IPS-11a (cell line): Measurements from ENCODE around the gene KIAA0232.

Experiments
- H3K4me3 ChIP-seq: one replicate; pipeline ENCODE4 v1.5.1; 2013; ENCODE audit warnings: low read depth, low read length, control low read depth

KIAA0232 gene

DNA sequence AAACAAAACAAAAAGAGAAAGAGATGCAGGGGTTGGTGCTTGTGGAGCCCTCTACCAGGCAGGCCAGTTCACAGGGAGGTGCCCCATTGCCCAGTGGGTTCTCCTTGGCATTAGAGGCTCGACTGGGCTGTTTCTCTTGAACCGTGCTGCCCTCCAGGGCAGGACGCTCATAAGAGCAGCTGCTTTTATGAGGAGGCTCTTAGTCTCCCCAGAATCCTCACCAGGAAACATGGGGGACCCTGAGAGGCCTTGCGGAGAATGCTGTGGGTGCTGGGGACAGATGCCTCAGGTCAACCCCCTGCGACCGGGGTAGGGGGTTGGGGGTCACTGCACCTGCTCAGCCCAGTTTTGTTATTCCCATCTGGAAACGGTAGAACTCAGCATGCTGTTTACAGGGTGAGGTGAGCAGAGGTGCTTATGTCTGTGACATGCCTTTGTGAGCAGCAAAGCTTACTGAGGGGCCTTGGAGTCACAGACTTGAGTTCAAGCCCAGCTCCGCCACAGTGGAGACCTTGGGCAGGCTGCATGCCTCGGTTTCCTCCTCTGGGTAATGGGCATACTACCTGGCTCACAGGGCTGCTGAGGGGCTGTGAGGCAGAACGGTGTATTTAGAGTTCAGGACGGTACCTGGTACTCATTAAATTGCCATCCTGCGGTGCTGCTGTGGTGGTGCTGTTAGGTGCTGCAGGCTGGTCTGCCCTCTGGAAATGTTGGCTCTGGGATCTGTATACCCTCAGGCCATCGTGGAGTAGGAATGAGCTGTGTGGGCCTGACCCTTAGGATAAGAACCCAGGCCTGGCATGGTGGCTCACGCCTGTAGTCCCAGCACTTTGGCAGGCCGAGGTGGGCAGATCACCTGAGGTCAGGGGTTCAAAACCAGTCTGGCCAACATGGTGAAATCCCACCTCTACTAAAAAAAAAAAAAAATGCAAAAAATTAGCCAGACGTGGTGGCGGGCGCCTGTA lies 132.8 kb downstream of the KIAA0232 start:
- H3K4me3 ChIP-seq = no peak overlapping the region

DNA sequence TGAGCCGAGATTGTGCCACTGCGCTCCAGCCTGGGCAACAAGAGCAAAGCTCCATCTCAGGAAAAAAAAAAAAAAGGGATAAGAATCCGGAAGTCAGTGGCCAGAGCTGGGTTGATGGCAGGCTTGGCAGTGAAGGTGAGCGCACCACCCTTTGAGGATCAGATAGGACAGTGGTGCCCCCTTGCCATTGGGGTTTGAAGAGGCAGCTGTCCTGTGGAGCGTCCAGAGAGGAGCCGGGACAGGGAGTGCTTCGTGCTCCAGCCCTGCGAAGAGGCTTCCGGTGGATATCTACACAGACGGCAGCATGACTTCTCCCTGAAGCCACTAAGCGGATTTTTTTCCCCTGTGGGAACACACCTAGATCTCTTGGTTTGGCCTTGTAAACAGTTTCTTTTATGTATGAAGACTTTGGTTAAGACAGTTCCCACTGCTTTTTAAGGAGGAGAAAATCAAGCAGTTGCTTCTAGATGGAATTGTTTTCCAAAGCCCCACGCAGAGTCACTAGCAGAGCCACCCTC lies 133.6 kb downstream of the KIAA0232 start:
- no peak overlapping the region for H3K4me3 ChIP-seq

DNA sequence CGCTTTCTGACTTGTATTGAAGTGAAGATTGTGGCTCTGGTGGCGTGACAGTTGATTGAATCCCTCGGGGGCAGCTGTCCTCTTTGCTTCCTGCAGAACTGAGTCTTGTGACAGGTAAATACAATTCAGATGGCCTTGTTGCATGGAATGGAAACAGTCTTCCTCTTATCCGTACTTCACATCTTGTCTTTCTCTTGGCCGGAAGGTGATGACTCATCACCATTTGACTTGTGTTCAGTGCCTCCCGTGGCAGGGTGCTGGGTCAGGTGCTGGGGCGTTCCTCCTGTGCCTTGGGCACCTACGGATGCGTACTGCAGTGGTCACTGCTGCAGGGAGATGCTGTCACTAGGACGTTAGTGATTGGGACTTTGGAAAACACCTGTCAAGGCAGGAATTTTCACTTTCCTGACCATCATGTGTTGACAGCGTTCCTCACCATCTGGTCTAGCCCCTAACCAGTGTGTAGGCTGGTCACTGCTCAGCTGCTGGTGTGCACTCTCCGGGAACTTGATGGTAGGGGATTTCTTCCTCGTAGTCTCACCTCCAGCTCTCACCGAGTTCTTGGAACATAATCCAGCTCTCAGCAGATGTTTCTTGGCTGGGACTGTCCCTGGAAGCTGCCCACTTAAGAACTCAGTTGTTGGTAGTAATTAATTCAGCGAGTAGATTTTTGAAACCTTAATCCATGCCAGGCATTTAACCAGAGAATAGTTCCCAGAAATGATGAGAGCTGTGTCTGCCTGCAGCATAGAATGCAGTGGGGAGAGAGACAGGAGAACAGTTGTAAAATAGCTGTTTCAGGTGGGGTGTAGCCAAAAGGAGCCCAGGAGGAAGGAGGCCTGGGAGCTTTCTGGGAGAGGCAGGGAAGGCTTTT lies 134.3 kb downstream of the KIAA0232 start:
- H3K4me3 ChIP-seq = no peak overlapping the region

DNA sequence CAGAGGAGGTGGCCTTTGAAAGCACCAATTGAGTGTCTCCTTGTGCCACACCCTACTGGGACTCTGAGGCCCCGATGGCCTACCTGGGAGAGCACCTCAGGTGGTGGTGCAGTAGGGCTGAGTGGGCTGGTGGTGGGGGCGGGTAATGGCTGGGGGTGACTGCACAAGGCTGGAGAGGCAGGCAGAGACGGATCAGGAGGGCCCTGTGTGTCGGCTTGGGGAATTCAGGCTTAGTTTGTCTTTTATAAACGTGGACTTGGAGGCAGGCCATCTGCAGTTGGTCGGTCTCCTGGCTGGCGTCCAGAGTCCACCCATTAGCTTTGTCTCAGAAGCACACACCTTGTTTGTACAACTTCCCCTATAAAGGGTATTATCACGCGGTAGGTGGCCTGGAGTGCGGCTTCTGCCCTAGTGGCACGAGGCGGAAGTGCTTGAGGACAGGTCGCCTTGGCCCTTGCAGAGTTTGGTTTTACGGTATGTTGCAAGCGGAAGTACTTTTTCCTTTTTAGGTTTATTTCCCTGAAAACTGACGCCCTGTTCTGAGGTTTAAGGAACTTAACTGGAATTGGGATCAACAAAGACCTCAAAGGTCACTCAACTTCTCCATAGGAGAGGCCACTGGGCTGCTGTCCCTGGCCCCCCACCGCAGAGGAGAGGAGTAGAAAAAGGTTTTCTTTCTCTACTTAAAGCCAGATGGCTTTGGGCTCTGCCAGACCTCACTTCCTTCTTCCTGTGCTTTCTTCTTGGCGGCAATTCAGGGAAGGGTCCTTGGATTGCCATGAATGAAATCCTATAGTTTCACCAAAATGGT lies 135.1 kb downstream of the KIAA0232 start:
- H3K4me3 ChIP-seq = no peak overlapping the region

DNA sequence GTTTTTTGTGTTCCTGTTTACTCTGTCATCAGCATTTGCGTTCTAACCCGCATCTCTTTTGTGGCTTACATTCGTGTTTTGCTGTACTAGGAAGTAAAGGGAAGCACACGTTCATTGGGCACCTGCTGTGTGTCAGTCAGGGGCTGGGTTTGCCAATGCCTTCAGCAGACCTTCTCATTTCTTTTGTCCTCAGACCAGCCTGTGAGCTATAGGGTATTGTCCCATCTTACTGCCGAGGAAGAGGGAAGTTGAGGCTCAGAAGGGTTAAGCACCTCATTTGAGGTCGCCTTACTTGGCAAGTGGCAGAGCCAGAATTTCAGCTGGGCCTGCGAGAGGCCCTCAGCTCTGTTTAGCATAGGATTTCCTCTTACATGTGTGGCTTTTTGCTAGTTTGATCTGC lies 135.8 kb downstream of the KIAA0232 start:
- H3K4me3 ChIP-seq = no peak overlapping the region

DNA sequence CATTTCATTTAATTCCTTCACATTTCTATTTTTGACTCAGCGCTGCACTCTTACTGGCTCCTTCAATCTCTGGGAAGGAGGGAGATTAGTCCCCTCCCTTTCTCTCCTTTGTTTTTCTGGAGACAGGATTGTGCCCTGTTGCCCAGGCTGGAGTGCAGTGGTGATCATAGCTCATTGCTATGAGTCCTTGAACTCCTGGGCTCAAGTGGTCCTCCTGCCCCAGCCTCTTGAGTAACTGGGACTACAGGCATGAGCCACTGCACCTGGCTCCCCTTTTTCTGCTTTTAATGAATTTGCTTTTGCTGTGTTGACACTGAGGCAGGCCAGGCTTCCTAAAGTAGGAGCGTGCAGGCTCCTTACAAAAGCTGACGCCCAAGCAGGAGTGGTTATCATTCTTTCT lies 137.6 kb downstream of the KIAA0232 start:
- H3K4me3 ChIP-seq = no peak overlapping the region

DNA sequence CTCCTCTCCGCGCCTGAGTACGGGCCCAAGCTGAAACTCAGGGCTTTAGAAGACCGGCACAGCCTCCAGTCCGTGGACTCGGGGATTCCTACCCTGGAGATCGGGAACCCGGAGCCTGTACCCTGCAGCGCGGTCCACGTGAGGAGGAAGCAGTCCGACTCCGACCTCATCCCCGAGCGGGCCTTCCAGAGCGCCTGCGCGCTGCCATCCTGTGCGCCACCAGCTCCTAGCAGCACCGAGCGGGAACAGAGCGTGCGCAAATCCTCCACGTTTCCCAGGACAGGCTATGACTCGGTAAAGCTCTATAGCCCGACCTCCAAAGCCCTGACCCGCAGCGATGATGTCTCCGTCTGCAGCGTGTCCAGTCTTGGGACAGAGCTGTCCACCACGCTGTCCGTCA lies 141.0 kb downstream of the KIAA0232 start:
- no peak overlapping the region for H3K4me3 ChIP-seq

DNA sequence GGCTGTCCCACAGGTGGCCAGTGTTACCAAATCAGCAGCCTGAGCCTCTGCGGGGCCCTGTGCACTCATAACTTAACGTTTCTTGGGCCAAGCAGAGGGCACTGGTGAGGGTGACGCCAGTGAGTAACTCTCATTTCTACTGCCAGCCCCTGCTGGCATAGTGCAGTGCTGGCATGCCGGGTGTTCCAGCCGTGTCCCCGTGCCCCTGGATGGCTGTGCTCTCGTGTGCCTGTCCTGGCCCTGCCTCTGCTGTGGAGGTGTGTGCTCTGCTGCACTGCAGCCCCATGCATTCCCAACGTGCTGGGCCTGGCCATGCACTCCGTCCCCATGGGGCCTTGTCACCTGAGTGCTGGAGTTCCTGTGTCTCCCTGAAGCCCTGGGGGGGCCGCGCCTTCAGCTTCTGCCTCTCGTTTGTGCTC lies 141.8 kb downstream of the KIAA0232 start:
- H3K4me3 ChIP-seq = no peak overlapping the region

DNA sequence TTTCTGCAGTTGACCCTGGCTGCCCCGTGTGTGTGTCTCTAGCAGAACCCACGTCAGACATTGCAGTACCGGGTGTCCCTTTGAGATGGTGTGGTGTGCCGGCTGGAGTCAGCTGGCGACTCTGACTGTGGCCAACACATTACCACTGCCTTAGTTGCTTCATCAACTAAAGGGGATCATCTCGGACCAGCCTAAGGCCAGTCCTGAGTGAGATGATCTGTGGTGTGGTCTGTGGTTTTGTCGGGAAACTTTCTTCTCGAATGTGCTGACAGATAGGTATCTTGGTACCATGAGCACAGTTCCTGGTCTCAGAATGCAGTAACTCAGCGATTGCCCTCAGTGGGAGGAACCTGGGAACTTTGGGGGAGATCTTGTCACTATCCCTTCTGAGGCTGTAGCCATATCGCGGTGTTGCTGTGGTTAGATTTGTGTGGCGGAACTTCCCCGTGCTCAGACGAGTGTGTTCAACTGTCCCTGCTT lies 142.9 kb downstream of the KIAA0232 start:
- H3K4me3 ChIP-seq = no peak overlapping the region

DNA sequence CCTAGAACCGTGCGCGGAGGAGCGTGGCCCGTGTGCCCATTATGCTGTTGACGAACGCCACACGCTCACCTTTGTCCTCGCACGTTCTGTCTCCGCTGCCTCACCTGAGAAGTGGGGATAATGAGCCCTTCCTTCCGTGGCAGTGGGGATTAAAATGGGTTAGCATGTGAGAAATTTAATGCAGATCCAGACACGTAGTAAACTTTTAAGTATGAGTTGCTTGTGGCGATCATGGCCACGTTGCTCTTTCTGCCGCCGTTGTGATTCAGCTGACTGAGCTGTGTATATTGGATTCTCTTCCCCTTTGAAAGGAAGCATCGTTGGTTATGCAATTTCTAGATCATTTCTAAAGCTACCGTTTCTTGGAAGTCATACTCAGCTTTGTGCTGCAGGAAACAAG lies 143.6 kb downstream of the KIAA0232 start:
- no peak overlapping the region for H3K4me3 ChIP-seq

DNA sequence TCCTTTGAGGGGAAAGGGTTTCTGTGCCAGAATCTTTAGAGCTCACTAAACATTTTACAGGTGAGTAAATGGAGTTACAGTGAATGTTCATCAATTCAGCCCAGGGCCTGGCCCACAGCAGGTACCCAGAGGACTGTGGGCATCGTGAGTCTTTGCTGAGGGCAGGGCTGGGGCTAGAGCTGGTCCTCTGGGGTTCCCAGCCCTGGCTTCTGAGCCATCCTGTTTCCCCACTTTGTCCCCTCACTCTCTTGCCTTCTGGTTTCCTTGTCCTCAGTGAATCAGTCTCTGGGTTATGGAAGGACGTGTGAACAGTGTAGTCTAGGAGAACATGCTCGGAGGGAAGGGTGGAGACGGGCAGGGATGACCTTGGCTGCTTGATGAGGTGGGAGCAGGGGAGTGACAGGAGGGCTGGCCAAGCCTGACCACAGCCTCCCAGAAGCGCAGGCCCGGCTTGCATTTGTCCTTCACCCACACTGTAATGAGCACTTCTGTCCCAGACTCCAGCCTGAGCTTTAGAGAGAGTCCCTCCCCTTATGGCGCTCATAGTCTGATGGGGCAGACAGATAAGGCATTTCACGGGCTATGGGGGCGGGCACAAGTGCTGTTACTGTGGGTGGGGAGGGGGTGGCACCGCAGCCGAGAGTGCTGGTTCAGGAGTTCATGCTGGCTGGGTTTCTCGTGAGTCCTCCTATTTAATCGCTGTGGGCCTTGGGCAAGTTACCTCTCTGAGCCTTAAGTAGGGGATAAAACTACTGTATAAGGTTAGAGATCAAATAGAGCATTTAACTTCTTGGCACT lies 144.4 kb downstream of the KIAA0232 start:
- no peak overlapping the region for H3K4me3 ChIP-seq

DNA sequence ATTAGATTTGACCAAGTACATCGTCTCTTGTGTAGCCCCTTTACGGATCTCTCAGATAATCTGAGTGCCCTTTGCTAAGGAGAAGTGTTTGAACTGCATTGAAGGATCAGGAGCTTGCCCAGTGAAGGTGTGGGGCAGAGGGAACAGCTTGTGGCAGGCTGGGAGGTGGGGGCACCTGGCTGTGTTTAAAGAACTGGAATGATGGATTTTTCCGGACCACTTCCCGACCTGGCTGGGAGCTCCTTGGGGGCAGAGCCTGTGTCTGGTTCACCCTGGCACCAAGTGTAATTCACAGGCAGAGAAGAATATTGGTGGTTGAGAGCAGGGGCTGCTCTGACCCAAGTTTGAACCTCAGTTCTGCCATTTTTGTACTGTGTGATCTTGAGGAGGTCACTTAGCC lies 145.6 kb downstream of the KIAA0232 start:
- H3K4me3 ChIP-seq = no peak overlapping the region

DNA sequence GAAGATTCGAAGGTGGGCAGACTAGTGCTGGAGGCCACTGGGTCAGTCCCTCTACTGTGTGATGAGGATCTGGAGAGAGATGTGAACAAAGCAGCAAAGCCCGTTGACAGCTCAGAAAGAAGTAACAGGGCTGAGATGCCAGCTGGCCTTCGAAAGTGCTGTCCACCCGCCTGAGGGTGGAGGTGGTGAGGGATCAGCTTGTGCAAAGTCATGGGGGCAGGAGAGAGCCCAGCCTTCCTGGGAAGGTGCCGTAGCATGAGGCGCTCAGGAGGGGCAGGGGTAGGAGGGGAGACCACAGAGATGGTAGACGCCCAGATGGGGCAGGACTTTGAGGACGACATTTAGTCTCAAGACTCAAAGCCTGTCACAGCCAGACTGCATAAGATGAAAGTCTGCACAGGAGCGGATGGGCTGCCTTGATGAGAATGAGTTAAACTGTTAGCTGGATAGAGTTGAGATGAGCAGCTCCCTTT lies 146.8 kb downstream of the KIAA0232 start:
- no peak overlapping the region for H3K4me3 ChIP-seq

DNA sequence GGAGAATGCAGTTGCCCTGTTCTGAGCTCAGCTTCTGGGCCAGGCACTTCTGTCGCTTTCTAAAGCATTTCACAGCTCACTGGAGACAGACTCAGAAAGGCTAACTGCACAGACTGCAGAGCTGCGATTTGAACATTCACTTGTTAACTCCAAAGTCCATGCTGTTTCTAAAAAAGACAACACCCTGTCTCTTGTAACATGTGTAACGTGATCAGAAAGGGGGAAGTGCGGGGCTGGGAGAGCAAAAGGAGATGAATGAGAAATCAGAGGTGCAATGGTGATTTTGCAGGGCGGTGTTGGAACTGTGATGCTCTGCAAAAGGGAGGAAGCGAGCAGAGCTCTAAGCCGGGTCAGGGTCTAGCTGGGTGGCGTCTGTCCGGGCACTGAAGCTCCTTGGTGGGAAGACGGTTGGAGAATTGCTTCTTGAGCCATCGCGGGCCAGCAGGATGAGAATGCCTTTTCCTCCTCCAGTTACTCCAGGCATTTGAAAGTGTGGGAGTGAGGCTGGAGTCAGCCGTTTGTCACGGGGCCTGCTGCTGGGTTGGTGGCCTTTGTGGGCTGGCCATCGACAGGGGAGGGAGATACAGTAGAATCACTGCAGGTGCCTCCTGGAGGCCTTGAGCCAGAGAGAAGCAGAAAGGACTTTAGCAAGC lies 147.4 kb downstream of the KIAA0232 start:
- H3K4me3 ChIP-seq = no peak overlapping the region

DNA sequence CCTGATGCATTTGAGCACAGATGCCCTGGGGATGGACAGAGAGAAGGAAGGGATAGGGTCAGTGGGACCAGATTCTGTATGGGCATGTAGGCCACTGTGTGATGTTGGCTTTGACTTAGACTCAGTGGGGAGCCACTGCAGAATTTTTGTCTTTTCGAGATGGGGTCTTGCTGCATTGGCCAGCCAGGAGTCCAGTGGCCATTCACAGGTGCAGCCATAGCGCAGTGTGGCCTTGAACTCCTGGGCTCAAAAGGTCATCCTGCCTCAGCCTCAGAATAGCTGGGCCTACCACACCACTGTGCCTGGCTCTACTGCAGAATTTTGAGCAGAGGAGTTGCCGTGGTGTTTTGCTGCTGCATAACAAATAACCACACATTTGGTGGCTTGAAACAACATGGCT lies 149.9 kb downstream of the KIAA0232 start:
- no peak overlapping the region for H3K4me3 ChIP-seq

DNA sequence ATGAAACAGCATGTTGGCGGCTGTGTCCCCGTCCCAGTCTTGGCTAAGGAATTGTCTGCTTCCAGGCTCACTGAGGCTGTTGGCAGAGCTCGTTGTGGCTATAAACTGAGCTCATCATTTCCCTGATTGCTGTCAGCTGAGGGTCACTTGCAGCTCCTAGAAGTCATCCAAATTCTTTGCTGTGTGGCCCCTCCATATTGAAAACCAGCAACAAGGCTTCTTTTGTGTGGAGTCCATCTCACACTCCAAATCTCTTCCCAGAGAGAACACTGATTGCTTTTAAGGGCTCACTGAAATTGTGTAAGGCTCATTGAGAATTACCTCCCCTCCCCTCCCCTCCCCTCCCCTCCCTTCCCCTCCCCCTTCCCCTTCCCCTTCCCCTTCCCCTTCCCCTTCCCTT lies 150.4 kb downstream of the KIAA0232 start:
- H3K4me3 ChIP-seq = no peak overlapping the region
